OCI-LY3 (cell line): ENCODE results near the gene ERAP2.

Source experiments
- H2AFZ ChIP-seq: fragments of 200-600, 300-600 bp; shearing (Covaris generic); 2 replicates; pipeline ENCODE4 v1.6.0; 2014; ENCODE audit warnings: antibody characterized with exemption, low read depth, low read length
- H3K27ac ChIP-seq: fragments of 200-600, 300-600 bp; sonication (generic); 2 replicates; pipeline ENCODE4 v1.5.1; 2014; ENCODE audit warnings: mild to moderate bottlenecking, low read length, moderate library complexity, mixed read lengths
- H3K27me3 ChIP-seq: fragments of 200-600, 300-600 bp; sonication (generic); 2 replicates; pipeline ENCODE4 v1.6.1; 2014; ENCODE audit warnings: low read depth, low read length, mixed read lengths
- H3K36me3 ChIP-seq: fragments of 200-600, 300-600 bp; sonication (generic); replicated peaks from 2 replicates; pipeline ENCODE3; 2014; ENCODE audit warnings: low read depth, low read length, mixed read lengths
- H3K4me1 ChIP-seq: fragments of 300-600, 200-600 bp; sonication (generic); 2 replicates; pipeline ENCODE4 v1.6.1; 2014; ENCODE audit warnings: low read length, mixed read lengths
- H3K4me2 ChIP-seq: fragments of 200-600, 300-600 bp; sonication (generic); 2 replicates; pipeline ENCODE4 v1.6.1; 2014; ENCODE audit warnings: low read length, mixed read lengths
- H3K4me3 ChIP-seq: fragments of 300-600, 200-600 bp; sonication (generic); 2 replicates; pipeline ENCODE4 v1.5.1; 2014; ENCODE audit warnings: antibody characterized with exemption, mild to moderate bottlenecking, low read length, moderate library complexity
- H3K79me2 ChIP-seq: fragments of 300-600, 200-600 bp; shearing (Covaris generic); 2 replicates; pipeline ENCODE4 v1.6.1; 2014; ENCODE audit warnings: mild to moderate bottlenecking, low read length, mixed read lengths
- H3K9ac ChIP-seq: fragments of 300-600, 200-600 bp; shearing (Covaris generic); 2 replicates; pipeline ENCODE4 v1.6.0; 2014; ENCODE audit warnings: mild to moderate bottlenecking, low read length, moderate library complexity
- H3K9me3 ChIP-seq: fragments of 200-600, 300-600 bp; shearing (Covaris generic); 2 replicates; pipeline ENCODE4 v1.6.1; 2014; ENCODE audit warnings: low read length, mixed read lengths; ENCODE audit not compliant: insufficient read depth
- H4K20me1 ChIP-seq: fragments of 200-600, 300-600 bp; sonication (generic); 2 replicates; pipeline ENCODE4 v1.6.1; 2016; ENCODE audit warnings: low read length, mixed read lengths; ENCODE audit not compliant: insufficient read depth
- EZH2phosphoT487 ChIP-seq: fragments of 200-600 bp; shearing (Covaris generic); IDR thresholded peaks from 2 replicates; pipeline ENCODE4 v1.6.1; 2018; ENCODE audit warnings: antibody characterized with exemption, mixed run types, low read depth
- TF ChIP-seq, protein P1 (sequence below): fragments of 200-600, 300-600 bp; sonication (generic); IDR thresholded peaks from 2 replicates; pipeline ENCODE4 v1.5.1; 2014; ENCODE audit warnings: antibody characterized with exemption, low read length, low read depth

Gene ERAP2

GRCh38 chr5:96857924-96858323 is 18.4 kb upstream of the ERAP2 start:
- no peaks in the 10 kb centered on the region for H3K27me3 ChIP-seq
- H3K36me3 ChIP-seq, result no peaks in the 10 kb centered on the region
- no peak overlapping the region for H2AFZ ChIP-seq
- no peak overlapping the region for H3K4me2 ChIP-seq
- H3K4me3 ChIP-seq, result no peak overlapping the region
- no peak overlapping the region for H3K9ac ChIP-seq
- no peaks in the 10 kb centered on the region for H3K79me2 ChIP-seq
- H3K4me1 ChIP-seq, result peaks cover 10% of the 10 kb centered on the region
- H3K9me3 ChIP-seq, result no peaks in the 10 kb centered on the region
- H3K27ac ChIP-seq, result no peak overlapping the region
- TF ChIP-seq, protein P1, sequence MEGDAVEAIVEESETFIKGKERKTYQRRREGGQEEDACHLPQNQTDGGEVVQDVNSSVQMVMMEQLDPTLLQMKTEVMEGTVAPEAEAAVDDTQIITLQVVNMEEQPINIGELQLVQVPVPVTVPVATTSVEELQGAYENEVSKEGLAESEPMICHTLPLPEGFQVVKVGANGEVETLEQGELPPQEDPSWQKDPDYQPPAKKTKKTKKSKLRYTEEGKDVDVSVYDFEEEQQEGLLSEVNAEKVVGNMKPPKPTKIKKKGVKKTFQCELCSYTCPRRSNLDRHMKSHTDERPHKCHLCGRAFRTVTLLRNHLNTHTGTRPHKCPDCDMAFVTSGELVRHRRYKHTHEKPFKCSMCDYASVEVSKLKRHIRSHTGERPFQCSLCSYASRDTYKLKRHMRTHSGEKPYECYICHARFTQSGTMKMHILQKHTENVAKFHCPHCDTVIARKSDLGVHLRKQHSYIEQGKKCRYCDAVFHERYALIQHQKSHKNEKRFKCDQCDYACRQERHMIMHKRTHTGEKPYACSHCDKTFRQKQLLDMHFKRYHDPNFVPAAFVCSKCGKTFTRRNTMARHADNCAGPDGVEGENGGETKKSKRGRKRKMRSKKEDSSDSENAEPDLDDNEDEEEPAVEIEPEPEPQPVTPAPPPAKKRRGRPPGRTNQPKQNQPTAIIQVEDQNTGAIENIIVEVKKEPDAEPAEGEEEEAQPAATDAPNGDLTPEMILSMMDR, result no peak
- TF ChIP-seq EZH2phosphoT487, result no peak
- no peaks in the 10 kb centered on the region for H4K20me1 ChIP-seq

GRCh38 chr5:96859375-96859774 is 16.9 kb upstream of the ERAP2 start:
- Histone ChIP-seq H3K4me3 (no peak overlapping the region), H3K4me1 (peaks cover 15% of the 10 kb centered on the region), H3K79me2 (no peaks in the 10 kb centered on the region), H3K9ac (no peak overlapping the region), H3K27ac (no peak overlapping the region), H2AFZ (no peak overlapping the region), H4K20me1 (no peaks in the 10 kb centered on the region), H3K9me3 (no peaks in the 10 kb centered on the region), H3K27me3 (no peaks in the 10 kb centered on the region), H3K36me3 (no peaks in the 10 kb centered on the region), H3K4me2 (no peak overlapping the region)
- no peak for TF ChIP-seq EZH2phosphoT487
- TF ChIP-seq, protein P1, result no peak

DNA sequence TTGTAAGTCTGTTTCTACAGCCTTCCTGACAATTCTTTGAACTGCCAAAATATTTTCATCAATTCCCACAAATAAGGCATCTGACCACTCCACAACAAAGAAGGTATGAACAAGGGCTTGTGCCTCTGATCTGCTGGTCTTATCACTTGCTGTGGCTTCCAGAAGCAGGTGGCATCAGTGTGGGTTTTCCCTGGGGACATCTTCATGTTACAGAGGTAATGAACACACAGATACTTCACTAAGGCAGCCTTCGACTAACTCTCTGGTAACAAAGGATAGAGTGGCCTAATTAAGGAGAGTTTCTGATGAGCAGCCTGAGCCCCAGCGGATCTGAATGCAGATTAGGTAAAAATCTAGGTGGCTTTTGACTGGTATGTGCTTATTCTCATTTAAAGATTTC is 15.2 kb upstream of the ERAP2 start:
- H3K36me3 ChIP-seq, result no peaks in the 10 kb centered on the region
- H2AFZ ChIP-seq, result no peak overlapping the region
- H3K4me2 ChIP-seq, result peak overlapping the region; percentile 20; the same call in 1 of the 2 replicates

DNA sequence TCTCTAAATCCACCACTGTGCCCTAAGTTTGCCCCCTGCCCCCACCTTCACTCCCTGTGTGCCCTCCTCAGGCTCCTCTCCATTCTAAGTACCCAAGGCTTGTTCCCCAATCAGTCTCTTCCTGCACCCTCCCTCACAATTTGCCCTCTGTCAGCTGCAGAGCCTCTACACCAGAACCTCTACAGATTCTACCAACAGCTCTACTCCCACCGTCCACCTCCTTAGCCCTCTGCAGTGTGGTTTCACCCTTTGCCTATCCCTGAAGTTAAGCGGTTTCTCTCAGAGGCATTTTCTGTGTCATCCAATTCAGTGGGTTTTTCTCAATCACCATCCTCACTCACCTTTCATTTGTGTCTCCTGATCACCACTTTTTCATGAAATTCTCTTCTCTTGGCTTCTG is 13.2 kb upstream of the ERAP2 start:
- H3K4me1 ChIP-seq, result peaks cover 19% of the 10 kb centered on the region
- H3K27me3 ChIP-seq, result no peaks in the 10 kb centered on the region
- H4K20me1 ChIP-seq, result no peaks in the 10 kb centered on the region
- TF ChIP-seq, protein P1, result no peak
- TF ChIP-seq EZH2phosphoT487, result no peak
- no peak overlapping the region for H3K4me3 ChIP-seq
- H3K36me3 ChIP-seq, result no peaks in the 10 kb centered on the region
- no peak overlapping the region for H2AFZ ChIP-seq
- no peaks in the 10 kb centered on the region for H3K9me3 ChIP-seq
- no peak overlapping the region for H3K4me2 ChIP-seq
- no peaks in the 10 kb centered on the region for H3K79me2 ChIP-seq
- no peak overlapping the region for H3K27ac ChIP-seq
- no peak overlapping the region for H3K9ac ChIP-seq

More for the DNA sequence above, 15.2 kb upstream of the ERAP2 start:
- Histone ChIP-seq H3K9ac (no peak overlapping the region), H3K27me3 (no peaks in the 10 kb centered on the region), H3K4me3 (no peak overlapping the region), H3K9me3 (no peaks in the 10 kb centered on the region), H3K4me1 (peaks cover 15% of the 10 kb centered on the region), H4K20me1 (no peaks in the 10 kb centered on the region), H3K79me2 (no peaks in the 10 kb centered on the region), H3K27ac (no peak overlapping the region)
- TF ChIP-seq EZH2phosphoT487, result no peak
- TF ChIP-seq, protein P1, result no peak
